ENCODE results near the gene MAML3.
A peak's percentile ranks its signal among the peaks of the same experiment; 100 is the strongest.

Gene MAML3

GRCh38 chr4:139892973-139893736 is 260.8 kb downstream of the MAML3 start:
- TF ChIP-seq CTCF (IDR thresholded peaks at IDR 0.05; ENCODE audit: low read depth, low read length) = peak; percentile 11
- H3K4me3 ChIP-seq (replicated peaks in 1 of 2; ENCODE audit: low read depth in 2 of 2, low read length in 2 of 2) = no peak overlapping the region
- peak in 1 of 2 donors; percentile 75 for DNase-seq (ENCODE audit: low read depth in 2 of 2)

- peak; percentile 85 to 92 for DNase-seq (ENCODE audit: low read depth in 2 of 2)
- H3K4me3 ChIP-seq (replicated peaks in 1 of 2; ENCODE audit: low read depth in 2 of 2, low read length in 2 of 2) = no peak overlapping the region
- no peak for TF ChIP-seq CTCF (IDR thresholded peaks at IDR 0.05; ENCODE audit: low read depth, low read length)
Observed at GRCh38 chr4:139890816-139891215, 263.2 kb downstream of the MAML3 start.

- no peak for TF ChIP-seq CTCF (IDR thresholded peaks at IDR 0.05; ENCODE audit: low read depth, low read length)
- no peak for DNase-seq (ENCODE audit: low read depth in 2 of 2)
- H3K4me3 ChIP-seq (replicated peaks in 1 of 2; ENCODE audit: low read depth in 2 of 2, low read length in 2 of 2) = no peak overlapping the region
Observed at GRCh38 chr4:139889901-139890300, 264.1 kb downstream of the MAML3 start.

- no peak for DNase-seq (ENCODE audit: low read depth in 2 of 2)
- H3K4me3 ChIP-seq (replicated peaks in 1 of 2; ENCODE audit: low read depth in 2 of 2, low read length in 2 of 2) = no peak overlapping the region
- no peak for TF ChIP-seq CTCF (IDR thresholded peaks at IDR 0.05; ENCODE audit: low read depth, low read length)
Observed at GRCh38 chr4:139889264-139889663, 264.7 kb downstream of the MAML3 start.

- DNase-seq (ENCODE audit: low read depth in 2 of 2) = peak in 1 of 2 donors; percentile 20
- H3K4me3 ChIP-seq (replicated peaks in 1 of 2; ENCODE audit: low read depth in 2 of 2, low read length in 2 of 2) = no peak overlapping the region
- no peak for TF ChIP-seq CTCF (IDR thresholded peaks at IDR 0.05; ENCODE audit: low read depth, low read length)
Observed at GRCh38 chr4:139887962-139888735, 265.8 kb downstream of the MAML3 start.

- peak in 1 of 2 donors; percentile 53 for DNase-seq (ENCODE audit: low read depth in 2 of 2)
- TF ChIP-seq CTCF (IDR thresholded peaks at IDR 0.05; ENCODE audit: low read depth, low read length) = no peak
- H3K4me3 ChIP-seq (replicated peaks in 1 of 2; ENCODE audit: low read depth in 2 of 2, low read length in 2 of 2) = peak overlapping the region in 1 of 2 donors; percentile 1
Observed at GRCh38 chr4:139887376-139887802, 266.6 kb downstream of the MAML3 start.
